Activated naive CD4-positive, alpha-beta T cell treated with anti-CD3 and anti-CD28 coated beads for 36 hours (primary cell): ENCODE results near the gene PRDM11. TPM values are rescaled to one million over a fixed set of nuclear protein-coding genes. Genes with fewer than 3 reads are reported as not detected.
"Not testable (repeated sequence)": the region's sequence is repeated elsewhere in the genome, so short reads cannot be mapped to it uniquely, and the experiment has no call there.

Experiments
- CTCF ChIA-PET: fragments of 350-600 bp; sonication (Branson Sonifier 250); formaldehyde crosslinking; loops from one replicate; lab custom pipeline; 2021; ENCODE audit warnings: antibody characterized with exemption; lab: Charles Lee
- DNase-seq: peaks from one replicate; pipeline ENCODE4 v3.0.0-alpha.2; 2020
- H3K27ac Mint-ChIP-seq: one replicate; pipeline ENCODE4 v1.8.0; 2021; ENCODE audit warnings: mild to moderate bottlenecking, mixed read lengths
- H3K27me3 Mint-ChIP-seq: one replicate; pipeline ENCODE4 v1.8.0; 2021; ENCODE audit warnings: low read depth, mixed read lengths
- H3K36me3 Mint-ChIP-seq: one replicate; pipeline ENCODE4 v1.8.0; 2021; ENCODE audit warnings: low read depth, mixed read lengths
- H3K4me1 Mint-ChIP-seq: one replicate; pipeline ENCODE4 v1.8.0; 2021; ENCODE audit warnings: low read depth, mixed read lengths
- H3K4me3 Mint-ChIP-seq: one replicate; pipeline ENCODE4 v1.8.0; 2021; ENCODE audit warnings: mild to moderate bottlenecking, moderate library complexity, mixed read lengths
- H3K9me3 Mint-ChIP-seq: one replicate; pipeline ENCODE4 v1.8.0; 2021; ENCODE audit warnings: mixed read lengths
- intact Hi-C: fragments of 100-400 bp; cut with micrococcal nuclease; formaldehyde crosslinking; loops from one replicate; pipeline ENCODE4 v1.15.1; 2023
- total RNA-seq, 2 experiments: library from RNA; stranded (reverse); gene quantifications; one replicate each; pipeline ENCODE4 v1.2.3, GENCODE V29; 2021

The PRDM11 gene
- total RNA-seq, 2 experiments from 2014 or later = 0.81 to 1.3 TPM

DNA sequence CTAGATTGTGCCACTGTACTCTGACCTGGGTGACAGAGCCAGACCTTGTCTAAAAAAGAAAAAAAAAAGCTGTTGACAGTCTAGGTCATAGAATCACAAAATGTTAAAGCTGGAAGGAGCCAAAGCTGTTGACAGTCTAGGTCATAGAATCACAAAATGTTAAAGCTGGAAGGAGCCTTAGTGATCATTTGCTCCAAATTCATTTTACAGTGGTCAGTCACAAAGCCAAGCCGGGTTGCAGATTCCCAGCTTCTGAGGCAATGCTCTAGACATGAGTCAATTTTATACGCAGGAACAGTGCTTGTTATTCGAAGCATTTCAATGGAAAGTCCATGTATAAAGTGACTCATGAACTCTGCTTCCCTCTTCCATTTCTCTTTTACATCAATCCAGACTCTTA lies 92.3 kb downstream of the PRDM11 start:
- intact Hi-C loops = no loop called here
- no peak overlapping the region for H3K4me3 Mint-ChIP-seq
- H3K27ac Mint-ChIP-seq = no peak overlapping the region

DNA sequence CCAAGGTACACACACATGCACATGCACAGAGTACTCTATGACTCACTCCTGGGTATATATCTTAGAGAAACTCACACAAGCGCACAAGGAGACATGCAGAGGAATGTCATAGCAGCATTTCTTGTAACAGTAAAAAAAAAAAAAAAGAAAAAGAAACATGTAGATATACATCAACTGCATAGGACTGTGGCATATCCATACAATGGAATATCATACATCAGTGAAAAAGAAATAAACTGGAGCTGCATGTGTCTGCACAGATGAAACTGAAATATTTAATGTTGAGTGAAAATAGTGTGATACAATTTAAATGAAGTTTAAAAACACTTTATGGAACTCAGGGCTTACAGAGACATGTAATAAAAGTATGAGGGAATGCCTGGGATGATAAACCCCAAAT lies 93.3 kb downstream of the PRDM11 start:
- intact Hi-C loops = no loop called here
- no peaks in the 10 kb centered on the region for H3K4me1 Mint-ChIP-seq
- peaks cover 3% of the 10 kb centered on the region for H3K9me3 Mint-ChIP-seq
- H3K27ac Mint-ChIP-seq = no peak overlapping the region
- no peak overlapping the region for H3K4me3 Mint-ChIP-seq
- H3K27me3 Mint-ChIP-seq = peaks cover 9% of the 10 kb centered on the region
- CTCF ChIA-PET = interaction anchor here (1.1 kb wide), 1 partner anchor 12 kb away, joined by 3 read pairs; no protein-coding TSS in a partner anchor
- no peaks in the 10 kb centered on the region for H3K36me3 Mint-ChIP-seq
- DNase-seq = no peak

More for the DNA sequence above, 92.3 kb downstream of the PRDM11 start:
- H3K9me3 Mint-ChIP-seq = peaks cover 3% of the 10 kb centered on the region
- H3K4me1 Mint-ChIP-seq = no peaks in the 10 kb centered on the region
- H3K36me3 Mint-ChIP-seq = no peaks in the 10 kb centered on the region
- H3K27me3 Mint-ChIP-seq = peaks cover 9% of the 10 kb centered on the region
- CTCF ChIA-PET = interaction anchor here (0.7 to 1.1 kb wide), 2 partner anchors 11 to 23 kb away, joined by 3 to 4 read pairs; no protein-coding TSS in a partner anchor
- no peak for DNase-seq

DNA sequence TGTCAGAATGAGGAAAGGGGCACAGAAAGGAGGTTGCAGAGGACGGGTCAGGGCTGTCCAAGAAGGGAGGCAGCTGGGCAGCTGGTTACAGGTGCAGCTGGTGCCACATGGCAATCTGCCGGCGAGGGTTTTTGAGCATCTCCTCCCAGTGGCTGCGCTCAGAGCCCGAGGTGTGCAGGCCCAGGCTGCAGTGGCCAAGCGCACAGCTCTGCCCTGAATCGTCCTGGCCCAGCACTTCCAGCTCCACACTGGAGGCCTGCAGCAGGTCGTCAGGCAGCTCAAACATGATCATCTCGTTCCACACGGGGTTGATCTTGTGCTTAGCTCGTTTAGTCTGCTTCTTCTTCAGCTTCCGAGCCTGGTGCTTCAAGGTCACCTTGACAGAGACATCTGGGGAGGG lies 97.5 kb downstream of the PRDM11 start:
- DNase-seq = no peak
- H3K27ac Mint-ChIP-seq = no peak overlapping the region
- no peak overlapping the region for H3K4me3 Mint-ChIP-seq
- H3K36me3 Mint-ChIP-seq = no peaks in the 10 kb centered on the region
- CTCF ChIA-PET = interaction anchor here (1.5 to 2.6 kb wide), 2 partner anchors 10 to 133 kb away, joined by 8 to 9 read pairs; no protein-coding TSS in a partner anchor
- H3K9me3 Mint-ChIP-seq = peaks cover 3% of the 10 kb centered on the region
- peaks cover 8% of the 10 kb centered on the region for H3K27me3 Mint-ChIP-seq
- H3K4me1 Mint-ChIP-seq = no peaks in the 10 kb centered on the region
- intact Hi-C loops = no loop called here

DNA sequence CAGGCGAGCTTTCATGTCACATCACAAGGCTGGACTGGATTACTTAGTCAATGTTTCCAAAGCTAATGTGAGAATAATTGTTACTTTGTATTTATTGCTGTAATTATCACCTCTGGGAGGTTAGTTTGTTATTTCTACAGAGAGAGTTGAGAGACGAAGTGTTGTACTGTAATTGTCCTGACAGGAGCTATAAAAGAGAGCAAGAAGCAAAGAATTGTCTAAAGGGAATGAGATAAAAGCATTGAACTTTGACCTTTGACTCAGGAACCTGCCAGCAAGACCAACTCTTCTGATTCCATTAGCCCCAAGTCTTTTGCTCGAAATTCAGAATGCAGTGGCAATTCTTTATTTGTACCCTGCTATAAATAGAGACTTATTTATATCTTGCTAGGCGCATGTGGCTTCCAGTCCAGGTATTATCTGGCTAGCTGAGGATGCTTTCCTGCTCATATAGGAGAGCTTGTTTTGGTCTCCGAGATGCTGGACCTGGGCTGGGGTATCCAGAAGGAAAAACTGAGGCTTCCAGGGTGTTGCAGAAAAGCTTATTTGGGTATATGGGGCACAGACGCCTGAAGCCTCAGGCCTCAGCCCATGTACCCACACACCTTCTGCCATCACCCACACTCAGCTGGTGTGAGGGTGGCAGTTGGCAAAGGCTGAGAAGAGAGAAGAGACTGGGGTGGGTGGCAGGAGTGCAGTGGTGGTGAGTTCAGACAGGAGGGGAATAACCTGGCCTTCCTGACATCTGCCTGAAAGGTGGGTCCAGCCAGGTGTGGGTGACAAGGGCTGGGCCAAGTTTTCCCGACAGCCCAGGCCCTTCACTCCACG lies 99.0 kb downstream of the PRDM11 start:
- CTCF ChIA-PET = interaction anchor here (0.8 to 2.6 kb wide), 3 partner anchors 9 to 135 kb away, joined by 3 to 9 read pairs (median 4); no protein-coding TSS in a partner anchor
- intact Hi-C loops = no loop called here
- no peaks in the 10 kb centered on the region for H3K36me3 Mint-ChIP-seq
- H3K4me1 Mint-ChIP-seq = no peaks in the 10 kb centered on the region
- DNase-seq = no peak
- no peak overlapping the region for H3K4me3 Mint-ChIP-seq
- H3K9me3 Mint-ChIP-seq = no peaks in the 10 kb centered on the region
- H3K27me3 Mint-ChIP-seq = peaks cover 2% of the 10 kb centered on the region
- no peak overlapping the region for H3K27ac Mint-ChIP-seq

DNA sequence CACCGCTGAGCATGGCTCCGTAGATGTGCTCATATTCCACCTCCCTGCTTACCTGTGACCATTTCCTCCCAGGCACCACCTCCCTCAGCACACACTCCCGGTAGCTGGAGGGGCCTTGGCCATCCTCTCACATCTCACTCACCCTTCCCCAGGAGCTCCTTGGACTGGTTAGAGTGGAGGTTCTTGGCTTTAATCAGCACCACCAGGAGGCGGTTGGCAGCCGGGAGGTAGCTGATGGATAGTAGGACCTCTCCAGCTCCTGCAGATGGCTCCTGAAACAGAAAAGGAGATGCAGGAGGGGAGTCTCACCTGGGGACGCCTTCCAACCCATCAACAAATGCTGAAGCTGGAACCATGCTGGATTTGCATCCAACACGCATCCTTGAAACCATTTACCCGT lies 99.8 kb downstream of the PRDM11 start:
- H3K4me3 Mint-ChIP-seq = no peak overlapping the region
- no peak for DNase-seq
- no peak overlapping the region for H3K27ac Mint-ChIP-seq
- H3K9me3 Mint-ChIP-seq = no peaks in the 10 kb centered on the region
- peaks cover 2% of the 10 kb centered on the region for H3K27me3 Mint-ChIP-seq
- intact Hi-C loops = no loop called here
- no peaks in the 10 kb centered on the region for H3K36me3 Mint-ChIP-seq
- CTCF ChIA-PET = interaction anchor here (1.3 kb wide), 1 partner anchor 33 kb away, joined by 3 read pairs; no protein-coding TSS in a partner anchor
- no peaks in the 10 kb centered on the region for H3K4me1 Mint-ChIP-seq

DNA sequence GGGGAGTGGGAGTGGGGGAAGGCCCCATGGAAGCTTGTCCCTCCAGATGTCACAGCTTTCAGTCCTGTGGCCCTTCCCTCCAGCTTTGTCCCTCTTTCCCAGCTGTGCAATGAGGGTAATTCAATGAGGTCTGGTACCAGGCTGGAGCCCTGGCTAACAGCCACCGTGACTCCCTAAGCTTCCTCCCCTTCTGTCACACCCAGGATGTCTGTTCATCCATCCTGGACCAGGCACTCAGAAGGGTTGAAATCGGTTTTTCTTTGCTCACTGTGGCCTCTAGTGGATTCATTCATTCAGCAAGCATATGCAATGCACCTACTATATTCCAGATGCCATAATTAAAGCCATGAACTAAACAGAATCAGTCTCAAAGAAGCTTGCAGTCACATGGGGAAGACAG lies 101.0 kb downstream of the PRDM11 start:
- Mint-ChIP-seq H3K27ac (no peak overlapping the region), H3K27me3 (peaks cover 2% of the 10 kb centered on the region), H3K36me3 (no peaks in the 10 kb centered on the region), H3K4me3 (no peak overlapping the region), H3K4me1 (no peaks in the 10 kb centered on the region), H3K9me3 (no peaks in the 10 kb centered on the region)
- CTCF ChIA-PET = interaction anchor here (0.6 to 1.3 kb wide), 3 partner anchors 14 to 34 kb away, joined by 3 to 4 read pairs (median 3); no protein-coding TSS in a partner anchor
- intact Hi-C loops = no loop called here
- DNase-seq = no peak

DNA sequence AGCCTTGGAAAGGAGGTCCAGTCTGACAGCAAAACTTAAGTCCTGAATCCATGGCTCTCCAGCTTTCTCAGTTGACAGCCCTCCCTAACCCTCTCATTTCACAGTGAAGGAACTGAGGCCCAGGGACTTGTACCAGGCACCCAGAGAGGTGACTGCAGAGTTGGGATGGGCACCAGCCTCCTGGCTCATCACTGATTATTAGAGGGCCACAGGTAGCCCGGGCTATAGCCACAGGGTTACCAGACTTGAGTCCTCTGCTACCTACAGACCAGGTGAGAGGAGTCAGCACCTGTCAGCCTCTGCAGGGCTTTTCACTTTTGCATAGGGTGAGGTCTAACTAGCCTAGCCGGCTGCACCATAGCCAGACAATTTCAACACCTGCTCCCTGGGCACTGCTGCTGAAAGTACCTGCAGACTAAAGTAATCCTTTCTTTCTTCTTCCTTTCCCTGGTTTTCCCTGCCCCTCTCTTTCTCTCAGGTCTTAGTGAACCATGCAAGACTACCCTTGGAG lies 102.1 kb downstream of the PRDM11 start:
- Mint-ChIP-seq H3K9me3 (no peaks in the 10 kb centered on the region), H3K36me3 (no peaks in the 10 kb centered on the region), H3K4me1 (no peaks in the 10 kb centered on the region), H3K4me3 (no peak overlapping the region), H3K27ac (no peak overlapping the region), H3K27me3 (peaks cover 2% of the 10 kb centered on the region)
- DNase-seq = no peak
- CTCF ChIA-PET = interaction anchor here (1.2 kb wide), 1 partner anchor 83 kb away, joined by 3 read pairs; no protein-coding TSS in a partner anchor
- intact Hi-C loops = no loop called here

DNA sequence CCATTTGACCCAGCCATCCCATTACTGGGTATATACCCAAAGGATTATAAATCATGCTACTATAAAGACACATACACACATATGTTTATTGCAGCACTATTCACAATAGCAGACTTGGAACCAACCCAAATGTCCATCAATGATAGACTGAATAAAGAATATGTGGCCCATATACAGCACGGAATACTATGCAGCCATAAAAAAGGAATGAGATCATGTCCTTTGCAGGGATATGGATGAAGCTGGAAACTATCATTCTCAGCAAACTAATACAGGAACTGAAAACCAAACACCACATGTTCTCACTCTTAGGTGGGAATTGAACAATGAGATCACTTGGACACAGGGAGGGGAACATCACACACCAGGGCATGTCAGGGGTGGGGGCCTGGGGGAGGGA lies 102.9 kb downstream of the PRDM11 start:
- H3K36me3 Mint-ChIP-seq, H3K27me3 Mint-ChIP-seq, H3K4me3 Mint-ChIP-seq, H3K4me1 Mint-ChIP-seq, H3K9me3 Mint-ChIP-seq, DNase-seq, H3K27ac Mint-ChIP-seq, intact Hi-C loops: not testable (repeated sequence)
- CTCF ChIA-PET = interaction anchor here (1.2 kb wide), 1 partner anchor 82 kb away, joined by 3 read pairs; no protein-coding TSS in a partner anchor

DNA sequence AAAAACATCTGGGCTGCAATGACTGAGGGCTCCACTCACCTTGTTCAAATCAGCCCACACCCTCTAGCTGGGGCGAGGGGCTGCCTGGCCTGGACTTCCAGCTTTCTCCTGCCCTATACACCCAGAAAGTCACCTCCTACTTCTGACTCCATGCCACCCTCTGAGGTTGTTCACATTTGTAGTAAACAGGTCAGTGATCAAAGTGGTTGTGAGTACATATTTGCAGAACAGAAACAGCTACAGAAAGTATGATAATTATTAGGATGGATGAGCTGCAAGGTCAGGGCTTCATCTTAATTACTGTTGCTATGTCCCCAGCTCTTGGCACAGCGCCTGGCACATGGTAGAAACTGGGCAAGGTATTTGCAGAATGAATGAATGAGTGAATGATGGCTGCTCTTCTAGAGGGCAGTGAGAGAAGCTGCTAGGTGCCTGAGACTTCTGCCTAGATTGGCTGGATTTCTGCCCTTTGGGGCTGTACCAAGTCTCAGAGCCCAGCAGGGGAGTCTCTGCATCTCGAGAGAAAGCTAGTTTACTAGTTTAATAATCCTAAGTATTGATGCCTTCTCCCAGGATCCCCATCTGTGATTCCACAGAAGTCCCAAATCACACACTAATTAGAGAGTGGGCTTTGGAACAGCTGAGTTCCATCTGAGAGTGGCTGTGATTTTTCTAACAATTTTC lies 103.7 kb downstream of the PRDM11 start:
- Mint-ChIP-seq H3K36me3 (no peaks in the 10 kb centered on the region), H3K27me3 (peaks cover 2% of the 10 kb centered on the region), H3K9me3 (no peaks in the 10 kb centered on the region), H3K4me3 (no peak overlapping the region), H3K27ac (no peak overlapping the region), H3K4me1 (no peaks in the 10 kb centered on the region)
- CTCF ChIA-PET = interaction anchor here (0.6 to 1.2 kb wide), 3 partner anchors 29 to 314 kb away, joined by 3 to 4 read pairs (median 3); no protein-coding TSS in a partner anchor
- intact Hi-C loops = loop anchor here (5.0 kb wide), 1 partner anchor 82 kb away; no protein-coding TSS in a partner anchor
- DNase-seq = no peak

DNA sequence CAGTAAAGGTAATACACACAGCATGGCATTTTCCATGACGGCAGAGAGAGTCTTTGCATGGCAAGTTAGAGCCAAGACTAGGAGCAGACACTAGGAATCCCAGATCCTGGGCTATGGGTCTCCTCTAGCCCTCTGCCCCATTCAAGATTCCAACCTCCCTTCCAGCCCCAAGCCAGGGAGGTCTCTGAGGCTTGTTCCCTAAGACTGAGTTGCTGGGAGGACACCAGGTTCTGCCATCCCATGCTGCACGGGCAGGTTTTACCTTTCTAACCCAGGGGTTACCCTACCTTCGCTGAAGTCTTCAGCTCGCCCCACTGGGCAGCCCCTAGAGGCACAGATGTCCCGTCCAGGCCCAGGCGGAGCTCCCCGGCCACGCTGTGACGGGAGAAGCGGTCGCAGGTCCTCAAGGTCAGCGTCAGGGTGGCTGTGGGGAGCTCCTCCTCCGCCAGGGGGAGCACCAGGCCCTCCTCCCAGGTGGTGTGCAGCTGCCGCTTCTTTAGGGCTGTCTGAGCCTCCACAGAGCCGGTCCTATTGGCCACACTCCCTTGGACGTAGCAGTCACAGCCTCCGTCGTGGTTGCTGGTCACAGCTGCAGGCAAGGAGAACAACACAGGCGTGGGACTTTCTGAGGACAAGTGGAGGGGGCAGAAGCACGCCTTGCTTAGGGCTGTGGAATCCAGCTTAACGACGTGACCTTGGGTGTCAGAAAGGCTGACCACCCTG lies 105.9 kb downstream of the PRDM11 start:
- CTCF ChIA-PET = interaction anchor here (1.4 to 3.0 kb wide), 3 partner anchors 11 to 35 kb away, joined by 3 to 7 read pairs (median 5); partner anchors contain the start of gene SYT13
- intact Hi-C loops = loop anchor here (5.0 kb wide), 1 partner anchor 80 kb away; no protein-coding TSS in a partner anchor
- no peaks in the 10 kb centered on the region for H3K9me3 Mint-ChIP-seq
- no peak overlapping the region for H3K27ac Mint-ChIP-seq
- H3K27me3 Mint-ChIP-seq = no peaks in the 10 kb centered on the region
- no peaks in the 10 kb centered on the region for H3K36me3 Mint-ChIP-seq
- no peaks in the 10 kb centered on the region for H3K4me1 Mint-ChIP-seq
- no peak overlapping the region for H3K4me3 Mint-ChIP-seq
- peak; percentile 27 for DNase-seq

DNA sequence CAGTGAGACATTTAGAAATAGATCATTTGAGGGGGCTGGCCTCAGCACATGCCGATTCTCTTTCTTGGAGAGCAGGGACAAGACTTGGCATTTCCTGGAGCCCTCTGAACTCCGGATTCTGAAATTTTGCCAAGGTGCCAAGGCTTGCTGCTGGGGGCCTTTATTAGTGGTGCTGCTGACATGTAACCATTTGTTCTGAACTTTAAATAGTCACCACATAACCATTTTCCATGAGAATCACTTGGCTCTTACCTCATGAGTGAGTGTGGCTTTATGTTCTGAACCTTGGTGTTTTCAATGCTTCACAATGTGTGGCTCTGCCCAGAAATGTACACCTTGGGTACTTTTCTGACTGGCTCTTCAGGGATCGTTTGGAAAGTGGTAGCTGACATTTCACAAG lies 106.4 kb downstream of the PRDM11 start:
- H3K9me3 Mint-ChIP-seq = no peaks in the 10 kb centered on the region
- H3K27me3 Mint-ChIP-seq = no peaks in the 10 kb centered on the region
- no peak overlapping the region for H3K27ac Mint-ChIP-seq
- no peak overlapping the region for H3K4me3 Mint-ChIP-seq
- H3K4me1 Mint-ChIP-seq = no peaks in the 10 kb centered on the region
- CTCF ChIA-PET = interaction anchor here (1.0 to 3.0 kb wide), 4 partner anchors 12 to 142 kb away, joined by 3 to 7 read pairs (median 6); partner anchors contain the start of gene SYT13
- no peaks in the 10 kb centered on the region for H3K36me3 Mint-ChIP-seq
- no peak for DNase-seq
- intact Hi-C loops = loop anchor here (5.0 kb wide), 1 partner anchor 79 kb away; no protein-coding TSS in a partner anchor
